ENCODE data around the gene MAST4. TPM values are rescaled to one million over a fixed set of nuclear protein-coding genes. Genes with fewer than 3 reads are reported as not detected.

Gene MAST4
- total RNA-seq, 1 experiment from 2014 or later: 26.5 TPM

- no peak overlapping the region for H3K27ac Mint-ChIP-seq (ENCODE audit: low read depth, unreplicated experiment)
- intact Hi-C loops (cut with micrococcal nuclease): no loop called here
- no peaks in the 10 kb centered on the region for H3K9me3 Mint-ChIP-seq (ENCODE audit: unreplicated experiment)
- H3K36me3 Mint-ChIP-seq (ENCODE audit: insufficient read depth, unreplicated experiment): no peaks in the 10 kb centered on the region
- ChIA-PET POLR2A (no interaction called here), CTCF (interaction anchor here (0.5 to 1.6 kb wide), 5 partner anchors 17 to 997 kb away, joined by 3 to 5 read pairs (median 3); no protein-coding TSS in a partner anchor)
- no peak overlapping the region for H3K4me3 Mint-ChIP-seq (ENCODE audit: unreplicated experiment)
- H3K4me1 Mint-ChIP-seq (ENCODE audit: insufficient read depth, unreplicated experiment): no peaks in the 10 kb centered on the region
- no peak for TF ChIP-seq CTCF (IDR thresholded peaks at IDR 0.05; ENCODE audit: unreplicated experiment)
- peaks cover 28% of the 10 kb centered on the region for H3K27me3 Mint-ChIP-seq (ENCODE audit: insufficient read depth, unreplicated experiment)
- DNase-seq (ENCODE audit: unreplicated experiment): no peak
- BruUV-seq (replicated peaks): no TSS peak
Observed at GRCh38 chr5:66680221-66680620, 84.0 kb downstream of the MAST4 start.

GRCh38 chr5:66680804-66681203 is 84.6 kb downstream of the MAST4 start:
- Mint-ChIP-seq H3K36me3 (ENCODE audit: insufficient read depth, unreplicated experiment) (no peaks in the 10 kb centered on the region), H3K27ac (ENCODE audit: low read depth, unreplicated experiment) (no peak overlapping the region), H3K4me1 (ENCODE audit: insufficient read depth, unreplicated experiment) (no peaks in the 10 kb centered on the region), H3K4me3 (ENCODE audit: unreplicated experiment) (no peak overlapping the region), H3K9me3 (ENCODE audit: unreplicated experiment) (no peaks in the 10 kb centered on the region), H3K27me3 (ENCODE audit: insufficient read depth, unreplicated experiment) (peaks cover 23% of the 10 kb centered on the region)
- intact Hi-C loops (cut with micrococcal nuclease): no loop called here
- ChIA-PET POLR2A (no interaction called here), CTCF (interaction anchor here (0.5 to 1.6 kb wide), 3 partner anchors 17 to 997 kb away, joined by 3 to 5 read pairs (median 4); no protein-coding TSS in a partner anchor)
- BruUV-seq (replicated peaks): no TSS peak
- DNase-seq (ENCODE audit: unreplicated experiment): peak; percentile 8
- TF ChIP-seq CTCF (IDR thresholded peaks at IDR 0.05; ENCODE audit: unreplicated experiment): no peak

GRCh38 chr5:66684663-66685062 is 88.5 kb downstream of the MAST4 start:
- BruUV-seq (replicated peaks): no TSS peak
- no peak for DNase-seq (ENCODE audit: unreplicated experiment)
- no peak for TF ChIP-seq CTCF (IDR thresholded peaks at IDR 0.05; ENCODE audit: unreplicated experiment)
- CTCF ChIA-PET: interaction anchor here (0.6 to 1.6 kb wide), 2 partner anchors 50 to 378 kb away, joined by 3 to 5 read pairs; no protein-coding TSS in a partner anchor
- H3K4me3 Mint-ChIP-seq (ENCODE audit: unreplicated experiment): no peak overlapping the region
- peaks cover 9% of the 10 kb centered on the region for H3K27me3 Mint-ChIP-seq (ENCODE audit: insufficient read depth, unreplicated experiment)
- POLR2A ChIA-PET: interaction anchor here (1.2 kb wide), 1 partner anchor 10 kb away, joined by 4 read pairs; no protein-coding TSS in a partner anchor
- intact Hi-C loops (cut with micrococcal nuclease): no loop called here
- H3K4me1 Mint-ChIP-seq (ENCODE audit: insufficient read depth, unreplicated experiment): no peaks in the 10 kb centered on the region
- no peaks in the 10 kb centered on the region for H3K9me3 Mint-ChIP-seq (ENCODE audit: unreplicated experiment)
- no peaks in the 10 kb centered on the region for H3K36me3 Mint-ChIP-seq (ENCODE audit: insufficient read depth, unreplicated experiment)
- H3K27ac Mint-ChIP-seq (ENCODE audit: low read depth, unreplicated experiment): no peak overlapping the region

- CTCF ChIA-PET: no interaction called here
- POLR2A ChIA-PET: interaction anchor here (0.6 kb wide), 1 partner anchor 433 kb away, joined by 3 read pairs; no protein-coding TSS in a partner anchor
- peaks cover 38% of the 10 kb centered on the region for H3K27me3 Mint-ChIP-seq (ENCODE audit: insufficient read depth, unreplicated experiment)
Observed at GRCh38 chr5:66689522-66690220, 93.5 kb downstream of the MAST4 start.

More at GRCh38 chr5:66689522-66690220, 93.5 kb downstream of the MAST4 start:
- intact Hi-C loops (cut with micrococcal nuclease): no loop called here
- no peaks in the 10 kb centered on the region for H3K36me3 Mint-ChIP-seq (ENCODE audit: insufficient read depth, unreplicated experiment)
- no peak overlapping the region for H3K27ac Mint-ChIP-seq (ENCODE audit: low read depth, unreplicated experiment)
- no peak overlapping the region for H3K4me3 Mint-ChIP-seq (ENCODE audit: unreplicated experiment)
- no TSS peak for BruUV-seq (replicated peaks)
- no peaks in the 10 kb centered on the region for H3K4me1 Mint-ChIP-seq (ENCODE audit: insufficient read depth, unreplicated experiment)
- no peaks in the 10 kb centered on the region for H3K9me3 Mint-ChIP-seq (ENCODE audit: unreplicated experiment)
- DNase-seq (ENCODE audit: unreplicated experiment): no peak
- no peak for TF ChIP-seq CTCF (IDR thresholded peaks at IDR 0.05; ENCODE audit: unreplicated experiment)
